HepG2 (cell line): Measurements from ENCODE around the gene CMIP. TPM values are rescaled to one million over a fixed set of nuclear protein-coding genes. Genes with fewer than 3 reads are reported as not detected.

Experiments
- CCAR2 ChIP-seq: fragments of 200-400 bp; formaldehyde crosslinking; optimal IDR thresholded peaks from 2 replicates; pipeline ENCODE3; 2018; ENCODE audit warnings: low read depth, mild to moderate bottlenecking, low read length, moderate library complexity
- CHD2 ChIP-seq: IDR thresholded peaks from 2 replicates; pipeline ENCODE4 v1.6.1; 2011; ENCODE audit warnings: low read depth, low read length, improper control_type of control experiment
- GATAD2A ChIP-seq: IDR thresholded peaks from 2 replicates; pipeline ENCODE4 v1.6.1; 2016
- MAZ ChIP-seq, 2 experiments: sonication (generic) in 1 of 2; formaldehyde crosslinking in 1 of 2; IDR thresholded peaks; 2 replicates each; pipeline versions ENCODE4 v1.5.0 to v1.6.1; 2012 to 2020; ENCODE audit warnings: low read depth in 2 of 2, mild to moderate bottlenecking in 2 of 2, borderline replicate concordance in 1 of 2, improper control_type of control experiment in 1 of 2, low read length in 1 of 2, missing genetic modification reagents in 1 of 2, moderate library complexity in 1 of 2
- PHB2 ChIP-seq: fragments of 450-650 bp; IDR thresholded peaks from 2 replicates; pipeline ENCODE4 v1.6.1; 2018; ENCODE audit not compliant: partially characterized antibody
- PHF8 ChIP-seq: sonication (generic); formaldehyde crosslinking; IDR thresholded peaks from 2 replicates; pipeline ENCODE4 v1.5.0; 2020; ENCODE audit warnings: missing genetic modification reagents
- POLR2A ChIP-seq, 2 experiments: IDR thresholded peaks; 2 replicates each; pipeline ENCODE4 v1.6.1; 2011; ENCODE audit warnings: low read depth in 2 of 2, low read length in 2 of 2, mild to moderate bottlenecking in 1 of 2, moderate library complexity in 1 of 2; ENCODE audit not compliant: insufficient read depth in 1 of 2
- SATB2 ChIP-seq: sonication (generic); formaldehyde crosslinking; IDR thresholded peaks from 2 replicates; pipeline ENCODE4 v1.5.0; 2020; ENCODE audit warnings: missing genetic modification reagents
- ZC3H13 ChIP-seq: sonication (generic); formaldehyde crosslinking; IDR thresholded peaks from 2 replicates; pipeline ENCODE4 v1.8.1; 2023; ENCODE audit warnings: mild to moderate bottlenecking, missing genetic modification reagents, moderate library complexity
- ZFP62 ChIP-seq: sonication (generic); formaldehyde crosslinking; IDR thresholded peaks from 2 replicates; pipeline ENCODE4 v1.4.0; 2020; ENCODE audit warnings: missing genetic modification reagents
- ZNF138 ChIP-seq: sonication (generic); formaldehyde crosslinking; IDR thresholded peaks from 2 replicates; pipeline ENCODE4 v1.5.0; 2020; ENCODE audit warnings: mild to moderate bottlenecking, low read depth, missing genetic modification reagents
- ZNF225 ChIP-seq: sonication (generic); formaldehyde crosslinking; IDR thresholded peaks from 2 replicates; pipeline ENCODE4 v1.4.0; 2020; ENCODE audit warnings: mild to moderate bottlenecking, missing genetic modification reagents
- ZNF24 ChIP-seq: fragments of 450-650 bp; IDR thresholded peaks from 2 replicates; pipeline ENCODE4 v1.6.1; 2017; ENCODE audit warnings: antibody characterized with exemption, mild to moderate bottlenecking
- ZNF282 ChIP-seq: fragments of 450-650 bp; IDR thresholded peaks from 2 replicates; pipeline ENCODE4 v1.6.1; 2018; ENCODE audit not compliant: partially characterized antibody
- ZNF30 ChIP-seq: sonication (generic); formaldehyde crosslinking; IDR thresholded peaks from 2 replicates; pipeline ENCODE4 v1.5.0; 2020; ENCODE audit warnings: mild to moderate bottlenecking, missing genetic modification reagents
- ZNF326 ChIP-seq: sonication (generic); formaldehyde crosslinking; IDR thresholded peaks from 2 replicates; pipeline ENCODE4 v1.4.0; 2020; ENCODE audit warnings: missing genetic modification reagents, borderline replicate concordance
- ZNF335 ChIP-seq: sonication (generic); formaldehyde crosslinking; IDR thresholded peaks from 2 replicates; pipeline ENCODE4 v1.4.0; 2020; ENCODE audit warnings: missing genetic modification reagents
- ZNF337 ChIP-seq: sonication (generic); formaldehyde crosslinking; IDR thresholded peaks from 2 replicates; pipeline ENCODE4 v1.5.1; 2020; ENCODE audit warnings: missing genetic modification reagents, low read depth, mild to moderate bottlenecking, borderline replicate concordance
- ZNF510 ChIP-seq: sonication (generic); formaldehyde crosslinking; IDR thresholded peaks from 2 replicates; pipeline ENCODE4 v1.4.0; 2020; ENCODE audit warnings: low read depth, mild to moderate bottlenecking, missing genetic modification reagents
- ZNF546 ChIP-seq: sonication (generic); formaldehyde crosslinking; conservative IDR thresholded peaks from 2 replicates; pipeline ENCODE4 v1.8.1; 2023; ENCODE audit warnings: mild to moderate bottlenecking, missing genetic modification reagents
- ZNF562 ChIP-seq: sonication (generic); formaldehyde crosslinking; IDR thresholded peaks from 2 replicates; pipeline ENCODE4 v1.8.0; 2022; ENCODE audit warnings: missing genetic modification reagents, borderline replicate concordance
- ZNF567 ChIP-seq: sonication (generic); formaldehyde crosslinking; IDR thresholded peaks from 2 replicates; pipeline ENCODE4 v1.8.1; 2023; ENCODE audit warnings: mild to moderate bottlenecking, missing genetic modification reagents, borderline replicate concordance
- polyA plus RNA-seq, 8 experiments: library from polyadenylated mRNA; depleted of rRNA in 3 of 8; stranded (reverse) in 7 of 8; unstranded in 1 of 8; fragments of >200 nt; fragmentation: Illumina TruSeq in 4 of 8; extraction: Trizol in 4 of 8; gene quantifications; 2 replicates each; pipeline versions ENCODE4 v1.2.1 to v1.2.3, GENCODE V29; 2011 to 2016; ENCODE audit warnings: low read depth in 4 of 8, missing spikeins in 1 of 8, mixed read lengths in 1 of 8; ENCODE audit not compliant: insufficient read depth in 1 of 8
- total RNA-seq, 5 experiments: library from RNA; depleted of rRNA; stranded (reverse); fragments of >200 nt; fragmentation: Illumina TruSeq; extraction: Trizol; gene quantifications; 2 replicates each; pipeline ENCODE4 v1.2.3, GENCODE V29; 2016; ENCODE audit warnings: low read depth in 1 of 5
- TF ChIP-seq, protein P1 (sequence below): sonication (generic); formaldehyde crosslinking; IDR thresholded peaks from 2 replicates; pipeline ENCODE4 v1.8.1; 2022; ENCODE audit warnings: mild to moderate bottlenecking, missing genetic modification reagents
- TF ChIP-seq, protein P2 (sequence below): sonication (generic); formaldehyde crosslinking; IDR thresholded peaks from 2 replicates; pipeline ENCODE4 v1.4.0; 2020; ENCODE audit warnings: mild to moderate bottlenecking, missing genetic modification reagents
- TF ChIP-seq, protein P3 (sequence below): sonication (generic); formaldehyde crosslinking; IDR thresholded peaks from 2 replicates; pipeline ENCODE4 v1.8.0; 2022; ENCODE audit warnings: missing genetic modification reagents, mild to moderate bottlenecking, borderline replicate concordance
- TF ChIP-seq, protein P4 (sequence below): sonication (generic); formaldehyde crosslinking; conservative IDR thresholded peaks from 2 replicates; pipeline ENCODE4 v1.8.0; 2022; ENCODE audit warnings: mild to moderate bottlenecking, moderate library complexity, missing genetic modification reagents

CMIP gene
- total and polyA plus RNA-seq, 2 of the 13 experiments (the other 11 are each of a cell fraction or from before 2014, with no cell fraction given): 10.9 to 18.1 TPM

DNA sequence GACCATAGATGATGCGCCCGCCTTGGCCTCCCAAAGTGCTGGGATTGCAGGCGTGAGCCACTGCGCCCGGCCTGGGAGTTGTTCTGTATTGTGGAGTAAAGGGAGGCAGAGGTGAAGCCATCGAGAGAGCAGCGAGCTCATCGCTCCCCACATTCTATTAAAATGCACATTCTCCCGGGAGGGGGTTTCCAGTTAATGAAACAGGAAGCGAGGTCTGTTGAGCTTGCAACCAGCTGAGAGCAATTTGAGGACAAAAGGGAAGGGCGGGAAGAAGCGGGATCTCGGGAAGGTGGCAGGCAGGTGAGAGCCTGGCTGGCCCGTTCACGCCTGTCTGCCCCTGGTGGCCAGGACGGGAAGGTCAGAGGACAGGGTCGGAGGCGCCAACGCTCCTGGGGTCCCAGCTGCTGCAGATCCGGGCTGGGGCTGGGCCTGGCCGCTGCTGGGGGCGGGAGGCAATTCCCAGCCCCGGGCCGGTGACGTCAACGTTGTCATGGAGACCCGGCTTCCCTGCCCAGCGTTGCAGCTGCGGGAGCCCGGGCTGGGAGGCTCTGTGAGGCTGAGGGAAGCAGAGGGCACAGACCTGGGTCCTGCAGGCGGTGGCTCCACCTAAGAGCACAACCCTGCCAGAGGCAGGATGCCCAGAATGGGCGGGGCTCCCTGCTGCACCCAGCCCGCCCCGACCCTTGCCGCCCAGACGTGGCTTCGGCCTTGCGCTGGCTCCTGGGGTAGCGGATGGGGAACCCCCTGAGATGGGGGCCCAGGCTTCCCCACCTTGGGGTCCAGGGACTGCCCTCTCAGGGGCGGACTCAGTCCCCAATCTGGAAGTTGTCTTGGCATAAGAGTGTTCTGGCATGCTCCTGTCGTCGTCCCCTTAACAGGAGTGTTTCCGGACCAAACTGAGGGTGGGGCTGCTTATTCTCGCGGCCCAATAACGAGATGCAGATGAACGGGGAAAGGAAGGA is 285.8 kb downstream of the CMIP start (continued):
- no peak for TF ChIP-seq ZNF510 (CRISPR knock-in tag)
- no peak for TF ChIP-seq ZNF326 (CRISPR knock-in tag)
- no peak for TF ChIP-seq ZNF337 (CRISPR knock-in tag)
- no peak for TF ChIP-seq ZNF562 (CRISPR knock-in tag)
- no peak for TF ChIP-seq ZNF138 (CRISPR knock-in tag)
- TF ChIP-seq, protein P1, sequence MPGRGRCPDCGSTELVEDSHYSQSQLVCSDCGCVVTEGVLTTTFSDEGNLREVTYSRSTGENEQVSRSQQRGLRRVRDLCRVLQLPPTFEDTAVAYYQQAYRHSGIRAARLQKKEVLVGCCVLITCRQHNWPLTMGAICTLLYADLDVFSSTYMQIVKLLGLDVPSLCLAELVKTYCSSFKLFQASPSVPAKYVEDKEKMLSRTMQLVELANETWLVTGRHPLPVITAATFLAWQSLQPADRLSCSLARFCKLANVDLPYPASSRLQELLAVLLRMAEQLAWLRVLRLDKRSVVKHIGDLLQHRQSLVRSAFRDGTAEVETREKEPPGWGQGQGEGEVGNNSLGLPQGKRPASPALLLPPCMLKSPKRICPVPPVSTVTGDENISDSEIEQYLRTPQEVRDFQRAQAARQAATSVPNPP (CRISPR knock-in tag): no peak
- no peak for TF ChIP-seq ZNF546 (CRISPR knock-in tag)
- TF ChIP-seq ZNF225 (CRISPR knock-in tag): no peak
- no peak for TF ChIP-seq MAZ (IDR thresholded peaks at IDR 0.05; ENCODE audit: borderline replicate concordance, low read depth, low read length)
- peak; percentile 53; the same call in 1 of the 2 replicates for TF ChIP-seq MAZ (CRISPR knock-in tag; IDR thresholded peaks at IDR 0.05; ENCODE audit: low read depth)
- TF ChIP-seq ZNF282: no peak
- TF ChIP-seq, protein P2, sequence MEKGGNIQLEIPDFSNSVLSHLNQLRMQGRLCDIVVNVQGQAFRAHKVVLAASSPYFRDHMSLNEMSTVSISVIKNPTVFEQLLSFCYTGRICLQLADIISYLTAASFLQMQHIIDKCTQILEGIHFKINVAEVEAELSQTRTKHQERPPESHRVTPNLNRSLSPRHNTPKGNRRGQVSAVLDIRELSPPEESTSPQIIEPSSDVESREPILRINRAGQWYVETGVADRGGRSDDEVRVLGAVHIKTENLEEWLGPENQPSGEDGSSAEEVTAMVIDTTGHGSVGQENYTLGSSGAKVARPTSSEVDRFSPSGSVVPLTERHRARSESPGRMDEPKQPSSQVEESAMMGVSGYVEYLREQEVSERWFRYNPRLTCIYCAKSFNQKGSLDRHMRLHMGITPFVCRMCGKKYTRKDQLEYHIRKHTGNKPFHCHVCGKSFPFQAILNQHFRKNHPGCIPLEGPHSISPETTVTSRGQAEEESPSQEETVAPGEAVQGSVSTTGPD (CRISPR knock-in tag): no peak
- peak; percentile 34; the same call in 1 of the 2 replicates for TF ChIP-seq PHF8 (CRISPR knock-in tag)
- no peak for TF ChIP-seq ZFP62 (CRISPR knock-in tag)
- TF ChIP-seq PHB2: no peak
- no peak for TF ChIP-seq ZC3H13 (CRISPR knock-in tag)
- TF ChIP-seq ZNF567: 0 out of 2 replicates have a peak, but pooled peaks have one; percentile 57
- TF ChIP-seq, protein P3, sequence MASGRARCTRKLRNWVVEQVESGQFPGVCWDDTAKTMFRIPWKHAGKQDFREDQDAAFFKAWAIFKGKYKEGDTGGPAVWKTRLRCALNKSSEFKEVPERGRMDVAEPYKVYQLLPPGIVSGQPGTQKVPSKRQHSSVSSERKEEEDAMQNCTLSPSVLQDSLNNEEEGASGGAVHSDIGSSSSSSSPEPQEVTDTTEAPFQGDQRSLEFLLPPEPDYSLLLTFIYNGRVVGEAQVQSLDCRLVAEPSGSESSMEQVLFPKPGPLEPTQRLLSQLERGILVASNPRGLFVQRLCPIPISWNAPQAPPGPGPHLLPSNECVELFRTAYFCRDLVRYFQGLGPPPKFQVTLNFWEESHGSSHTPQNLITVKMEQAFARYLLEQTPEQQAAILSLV (CRISPR knock-in tag): no peak
- TF ChIP-seq ZNF30 (CRISPR knock-in tag): no peak
- TF ChIP-seq CHD2: no peak
- TF ChIP-seq, protein P4, sequence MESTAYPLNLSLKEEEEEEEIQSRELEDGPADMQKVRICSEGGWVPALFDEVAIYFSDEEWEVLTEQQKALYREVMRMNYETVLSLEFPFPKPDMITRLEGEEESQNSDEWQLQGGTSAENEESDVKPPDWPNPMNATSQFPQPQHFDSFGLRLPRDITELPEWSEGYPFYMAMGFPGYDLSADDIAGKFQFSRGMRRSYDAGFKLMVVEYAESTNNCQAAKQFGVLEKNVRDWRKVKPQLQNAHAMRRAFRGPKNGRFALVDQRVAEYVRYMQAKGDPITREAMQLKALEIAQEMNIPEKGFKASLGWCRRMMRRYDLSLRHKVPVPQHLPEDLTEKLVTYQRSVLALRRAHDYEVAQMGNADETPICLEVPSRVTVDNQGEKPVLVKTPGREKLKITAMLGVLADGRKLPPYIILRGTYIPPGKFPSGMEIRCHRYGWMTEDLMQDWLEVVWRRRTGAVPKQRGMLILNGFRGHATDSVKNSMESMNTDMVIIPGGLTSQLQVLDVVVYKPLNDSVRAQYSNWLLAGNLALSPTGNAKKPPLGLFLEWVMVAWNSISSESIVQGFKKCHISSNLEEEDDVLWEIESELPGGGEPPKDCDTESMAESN (CRISPR knock-in tag): no peak
- no peak for TF ChIP-seq SATB2 (CRISPR knock-in tag)
- TF ChIP-seq CCAR2: no peak
- peak; percentile 52; the same call in 1 of the 2 replicates for TF ChIP-seq GATAD2A (CRISPR knock-in tag)
- TF ChIP-seq POLR2A (IDR thresholded peaks at IDR 0.05; ENCODE audit: insufficient read depth in 1 of 2, low read depth in 2 of 2, low read length in 2 of 2): no peak
- no peak for TF ChIP-seq ZNF335 (CRISPR knock-in tag)
- TF ChIP-seq ZNF24: no peak
